ENCODE results near the gene NPDC1.

The NPDC1 gene

DNA sequence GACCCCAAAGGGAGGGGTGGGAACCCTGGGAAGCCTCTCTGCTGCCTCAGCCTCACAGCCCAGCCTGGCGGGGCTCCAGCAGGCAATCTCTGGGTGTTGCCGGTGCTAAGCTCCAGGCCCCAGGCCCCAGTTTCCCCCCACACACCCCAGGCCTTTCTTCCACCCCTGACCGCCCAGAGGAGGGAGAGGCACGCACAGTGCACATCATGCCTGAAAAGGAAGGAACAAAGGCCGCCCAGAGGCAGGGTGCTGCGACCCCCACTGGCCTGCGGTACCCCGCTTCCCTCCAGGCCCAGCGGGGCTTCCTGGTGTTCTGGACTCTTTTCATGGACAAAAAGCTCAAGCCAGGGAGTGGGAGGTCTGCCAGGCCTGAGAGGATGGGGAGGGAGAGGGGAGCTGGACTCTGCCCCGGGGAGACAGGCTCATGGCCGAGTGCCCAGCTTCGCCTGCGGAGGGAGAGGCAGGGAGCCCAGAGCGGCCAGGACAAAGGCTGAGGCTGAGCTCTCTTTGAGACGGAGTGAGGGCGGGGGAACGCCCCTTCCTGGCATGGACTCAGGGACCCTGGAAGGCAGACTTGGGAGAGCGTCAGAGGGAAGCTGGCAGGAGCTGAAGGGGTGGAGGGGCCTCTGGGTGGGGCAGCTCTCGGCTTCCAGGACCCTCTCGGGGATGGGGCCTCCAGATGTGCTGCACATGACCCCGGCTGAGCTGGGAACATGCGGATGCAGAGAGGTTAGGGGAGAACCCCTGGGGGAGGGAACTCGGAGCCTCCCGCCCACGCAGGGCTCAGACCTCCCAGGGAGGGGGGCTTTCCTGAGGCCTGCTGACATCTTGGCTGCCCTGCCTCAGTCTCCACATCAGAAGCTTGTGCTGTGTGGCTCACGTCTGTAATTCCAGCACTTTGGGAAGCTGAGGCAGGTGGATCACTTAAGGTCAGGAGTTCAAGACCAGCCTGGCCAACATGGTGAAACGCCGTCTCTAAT is 9.7 kb upstream of the NPDC1 start:
- DNase-seq = no peak

- no peak for DNase-seq
These were observed 9.0 kb upstream of the NPDC1 start for GRCh38 chr9:137054932-137055384.

GRCh38 chr9:137053944-137054931 is 8.3 kb upstream of the NPDC1 start, which contains the start of gene ENTPD2:
TSS of gene ENTPD2 (minus strand) at chr9:137054061. CDS start at chr9:137053997, 64 bp downstream.
- peak in 1 of 2 experiments; percentile 74 for DNase-seq

- DNase-seq = peak in 1 of 2 experiments; percentile 53
These were observed 7.3 kb upstream of the NPDC1 start for GRCh38 chr9:137052998-137053943.

DNA sequence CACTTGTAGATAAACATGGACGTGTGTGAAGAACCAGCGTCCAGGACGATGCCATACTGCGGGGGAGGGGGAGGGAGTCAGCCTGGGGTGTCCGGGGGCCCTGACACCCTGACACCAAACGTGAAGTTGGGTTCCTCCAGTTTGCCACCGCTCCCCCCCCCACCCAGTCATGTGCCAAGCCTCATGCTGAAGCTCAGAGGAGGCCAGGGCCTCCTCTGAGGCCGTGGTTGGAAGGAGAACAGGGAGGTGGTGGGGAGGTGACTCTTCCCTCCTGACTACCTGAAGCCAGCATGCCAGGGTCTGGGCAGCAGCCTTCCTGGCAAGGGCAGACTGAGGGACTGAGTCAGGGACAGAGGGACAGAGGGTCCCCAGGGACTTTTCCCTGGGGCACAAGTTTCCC is 6.3 kb upstream of the NPDC1 start:
- DNase-seq = no peak

DNA sequence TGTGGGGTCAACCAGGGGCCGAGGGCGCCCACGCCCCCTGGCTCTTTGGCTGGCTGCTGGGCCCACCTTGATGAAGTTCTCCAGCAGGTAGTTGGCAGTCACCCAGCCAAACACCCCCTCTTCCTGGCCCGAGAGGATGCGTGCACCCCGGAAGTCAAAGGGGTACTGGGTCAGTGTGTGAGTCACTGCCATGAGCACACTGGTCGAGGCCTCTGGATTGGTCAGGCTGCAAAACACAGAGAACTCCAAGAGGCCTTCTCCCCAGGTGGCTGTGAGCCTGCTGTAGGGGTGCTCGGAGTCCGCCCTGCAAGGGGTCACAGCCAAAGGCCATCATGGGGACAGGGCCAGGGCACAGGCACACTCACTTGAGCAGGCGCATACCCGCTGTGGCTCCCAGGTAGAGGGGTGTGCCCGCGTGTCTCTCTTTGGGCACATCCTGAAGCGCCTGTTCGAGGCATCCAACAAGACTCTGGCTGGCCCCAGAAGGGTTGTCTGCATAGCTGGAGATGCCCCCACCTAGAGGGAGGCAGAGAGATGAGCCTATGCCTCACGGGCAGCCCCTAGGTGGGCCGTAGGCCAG is 5.3 kb upstream of the NPDC1 start:
- no peak for DNase-seq

DNA sequence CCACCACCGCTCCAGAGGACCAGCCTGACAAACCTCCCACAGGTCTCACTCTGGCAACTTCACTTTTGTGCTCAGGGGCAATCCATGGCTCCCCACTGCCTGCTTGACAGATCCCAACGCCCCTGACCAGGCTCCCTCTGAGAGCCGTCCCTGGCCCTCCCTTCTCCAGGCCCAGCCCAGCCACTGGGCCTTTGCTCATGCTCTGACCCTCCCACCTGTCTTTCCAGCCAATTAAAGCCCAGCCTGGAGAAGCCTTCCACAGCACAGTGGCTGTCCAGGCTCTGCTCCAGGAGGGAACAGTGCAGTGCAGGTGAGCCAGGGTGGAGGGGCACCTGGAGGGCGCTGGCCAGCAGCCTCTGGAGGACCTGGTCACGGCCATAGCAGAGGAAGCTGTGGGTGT is 4.6 kb upstream of the NPDC1 start:
- peak in 1 of 2 experiments; percentile 25 for DNase-seq

- DNase-seq = peak in 1 of 2 experiments; percentile 81
These were observed 3.8 kb upstream of the NPDC1 start for GRCh38 chr9:137049544-137050449.

GRCh38 chr9:137048655-137049543 is 2.9 kb upstream of the NPDC1 start:
- peak in 1 of 2 experiments; percentile 75 for DNase-seq

DNA sequence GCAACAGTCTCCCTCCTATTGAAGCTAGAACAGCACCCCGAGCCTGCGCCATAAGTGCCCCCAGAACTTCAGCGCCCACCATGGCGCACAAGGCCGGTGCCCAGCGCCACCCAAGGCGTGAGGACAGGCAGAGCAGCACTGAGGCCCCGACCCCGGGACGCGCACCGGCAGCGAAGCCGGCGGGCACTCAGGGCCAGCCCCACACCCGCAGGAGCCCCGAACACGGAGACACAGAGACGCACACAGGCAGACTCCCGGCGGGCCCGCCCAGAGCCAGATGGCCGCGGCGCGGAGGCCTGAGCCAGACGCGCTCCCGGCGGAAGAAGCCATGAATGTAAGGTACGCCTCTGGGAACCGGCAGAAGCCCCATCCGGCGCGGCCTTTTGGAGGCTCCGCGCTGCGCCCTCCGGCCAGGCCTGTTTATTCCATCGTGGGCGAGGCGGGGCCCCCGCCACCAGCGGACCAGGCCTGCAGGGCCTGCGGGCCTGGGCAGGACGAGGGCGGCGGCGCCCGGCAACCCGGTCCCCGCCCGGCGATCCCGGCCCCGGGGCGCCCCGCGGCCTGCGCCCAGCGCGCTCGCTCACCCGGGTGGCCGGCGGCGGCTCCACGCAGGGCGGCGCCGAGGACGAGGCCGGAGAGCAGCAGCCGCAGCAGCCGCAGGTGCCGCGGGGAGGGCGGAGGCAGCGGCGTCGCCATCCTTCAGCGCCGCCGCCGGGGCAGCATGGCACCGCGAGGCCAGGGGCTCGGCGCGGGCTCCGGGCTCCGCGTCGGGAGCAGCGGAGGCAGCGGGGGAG is 486 bp downstream of the NPDC1 start:
- DNase-seq = peak in 1 of 2 experiments; percentile 41

GRCh38 chr9:137044502-137045177 is 1.3 kb downstream of the NPDC1 start:
- peak; percentile 17 to 56 for DNase-seq

- DNase-seq = no peak
These were observed 1.9 kb downstream of the NPDC1 start for GRCh38 chr9:137044037-137044436.

DNA sequence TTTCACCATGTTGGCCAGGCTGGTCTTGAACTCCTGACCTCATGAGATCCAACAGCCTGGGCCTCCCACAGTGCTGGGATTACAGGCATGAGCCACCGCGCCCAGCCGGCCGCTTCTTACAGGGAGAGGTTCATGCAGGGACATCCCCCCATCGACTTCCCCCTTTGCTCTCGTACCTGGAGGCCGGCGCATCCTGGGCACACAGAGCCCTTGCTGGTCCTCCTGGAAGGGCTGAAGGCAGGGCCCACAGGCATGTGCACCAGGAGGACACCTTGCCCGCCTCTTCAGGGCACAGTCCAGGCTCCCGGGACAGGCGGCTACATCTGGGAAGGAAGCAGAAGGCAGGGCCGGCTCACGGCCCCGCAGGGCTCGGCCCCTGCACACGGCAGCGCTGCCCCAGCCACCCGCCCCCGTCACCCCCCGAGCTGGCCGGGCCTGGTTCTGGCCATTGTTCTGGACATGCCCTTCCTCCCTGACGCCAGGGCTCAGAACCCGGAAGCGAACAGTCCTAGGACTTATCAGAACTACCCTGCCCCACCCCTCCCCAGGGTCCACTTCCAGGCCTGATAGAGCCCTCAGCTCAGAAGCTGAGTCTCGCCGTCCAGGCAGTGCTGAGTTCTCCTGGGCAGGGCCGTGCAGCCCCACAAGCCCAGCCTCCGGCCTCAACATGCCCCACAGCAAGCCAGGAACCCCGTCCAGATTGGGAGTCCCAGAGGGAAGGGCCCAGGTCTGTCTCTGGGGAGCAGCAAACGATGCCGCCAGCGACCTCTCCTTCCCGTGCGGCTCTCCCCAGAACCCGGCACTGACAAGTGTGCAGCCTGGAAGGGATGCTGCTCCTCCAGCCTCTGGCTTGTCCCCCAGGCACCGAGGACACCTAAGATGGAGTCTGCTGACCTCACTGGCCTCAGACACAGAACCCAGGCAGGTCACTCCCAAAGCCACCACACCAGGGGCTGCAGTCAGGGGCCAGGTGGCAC is 2.9 kb downstream of the NPDC1 start:
- no peak for DNase-seq

DNA sequence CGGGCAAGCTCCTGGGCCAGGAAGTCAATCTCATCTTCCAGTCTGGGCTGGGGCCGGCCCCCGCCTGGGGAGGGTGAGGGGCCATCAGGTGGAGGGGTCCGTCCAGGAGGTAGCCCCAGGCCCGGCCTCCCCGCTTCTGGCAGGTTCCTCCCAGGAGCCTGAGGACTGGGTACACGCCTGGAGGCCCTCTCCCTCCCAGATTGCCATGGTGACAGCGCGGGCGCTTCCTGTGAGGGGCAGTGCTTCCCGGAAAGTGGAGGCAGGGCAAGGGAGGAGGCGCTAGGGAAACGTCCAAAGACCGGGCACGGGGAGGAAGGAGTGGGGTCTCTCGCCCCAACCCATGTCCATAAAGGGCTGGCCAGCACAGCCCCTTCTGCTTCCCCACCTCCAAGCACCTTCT is 4.9 kb downstream of the NPDC1 start:
- DNase-seq = no peak

DNA sequence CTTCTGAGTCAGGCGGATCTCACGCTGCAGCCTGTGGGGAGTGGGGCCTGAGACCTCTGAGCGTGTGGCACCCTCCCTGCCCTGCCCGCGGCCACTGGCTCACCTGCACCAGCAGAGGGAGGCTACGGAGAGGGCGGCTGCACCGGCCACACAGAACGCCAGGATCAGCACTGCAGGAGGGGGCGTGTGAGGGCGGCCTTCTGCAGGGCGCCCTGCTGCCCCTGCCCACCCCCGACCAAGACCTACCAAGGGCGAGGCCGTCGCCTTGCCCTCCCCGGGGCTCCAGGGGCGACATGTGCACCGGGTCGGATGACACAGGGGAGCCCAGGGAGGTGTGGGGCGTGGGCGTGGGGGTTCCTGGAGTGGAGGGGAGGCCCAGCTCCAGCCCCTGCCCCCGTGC is 5.4 kb downstream of the NPDC1 start:
- DNase-seq = no peak

GRCh38 chr9:137039611-137040366 is 6.2 kb downstream of the NPDC1 start:
- no peak for DNase-seq

All from NCI-H526 (cell line).